Measurements from ENCODE around the gene DNAH9.

Gene DNAH9

GRCh38 chr17:11823862-11824261 is 225.6 kb downstream of the DNAH9 start:
- Histone ChIP-seq H3K27me3 (no peaks in the 10 kb centered on the region), H3K36me3 (no peaks in the 10 kb centered on the region), H3K4me1 (no peaks in the 10 kb centered on the region), H3K4me3 (ENCODE audit: low read depth, low read length) (no peak overlapping the region), H3K9me3 (no peaks in the 10 kb centered on the region)
- DNase-seq: no peak
- no peak for TF ChIP-seq CTCF (IDR thresholded peaks at IDR 0.05; ENCODE audit: low read depth, low read length)

DNA sequence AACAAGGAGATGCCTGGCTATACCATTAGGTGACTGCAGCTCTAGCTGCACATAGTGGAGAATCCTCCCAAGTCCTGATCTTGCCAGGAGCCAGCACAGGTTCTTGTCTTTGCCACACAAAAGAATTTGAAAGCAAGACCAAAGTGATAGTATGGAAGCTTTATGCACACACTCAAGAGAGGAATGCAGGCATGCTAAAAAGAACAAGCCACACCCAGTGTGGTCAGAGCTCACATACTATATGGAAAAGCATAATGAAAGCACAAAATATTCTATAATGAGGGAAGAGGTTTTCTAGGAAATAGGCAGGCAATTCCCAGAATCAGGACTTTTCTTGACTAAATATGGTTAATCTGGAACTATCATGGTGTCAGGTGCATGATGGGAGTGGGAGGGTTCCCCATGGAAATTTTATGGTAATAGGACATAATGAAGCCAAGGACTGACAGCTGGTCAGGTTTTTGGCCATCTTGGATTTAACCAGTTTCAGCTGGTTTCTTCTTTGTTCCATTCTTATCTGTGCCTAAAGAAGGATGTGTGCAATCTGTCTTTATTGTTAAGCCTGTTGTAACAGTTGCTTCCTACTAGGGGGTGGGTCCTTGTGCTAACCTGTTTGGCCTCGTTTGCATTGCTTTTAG is 227.4 kb downstream of the DNAH9 start:
- no peaks in the 10 kb centered on the region for H3K9me3 ChIP-seq
- H3K4me3 ChIP-seq (ENCODE audit: low read depth, low read length): no peak overlapping the region
- no peaks in the 10 kb centered on the region for H3K4me1 ChIP-seq
- TF ChIP-seq CTCF (IDR thresholded peaks at IDR 0.05; ENCODE audit: low read depth, low read length): no peak
- H3K27me3 ChIP-seq: no peaks in the 10 kb centered on the region
- H3K36me3 ChIP-seq: no peaks in the 10 kb centered on the region
- no peak for DNase-seq

- no peak overlapping the region for H3K4me3 ChIP-seq (ENCODE audit: low read depth, low read length)
- H3K27me3 ChIP-seq: no peaks in the 10 kb centered on the region
- DNase-seq: no peak
- no peak for TF ChIP-seq CTCF (IDR thresholded peaks at IDR 0.05; ENCODE audit: low read depth, low read length)
- H3K4me1 ChIP-seq: no peaks in the 10 kb centered on the region
- no peaks in the 10 kb centered on the region for H3K36me3 ChIP-seq
- H3K9me3 ChIP-seq: no peaks in the 10 kb centered on the region
Measured at GRCh38 chr17:11832401-11833137, 234.3 kb downstream of the DNAH9 start.

- no peaks in the 10 kb centered on the region for H3K36me3 ChIP-seq
- TF ChIP-seq CTCF (IDR thresholded peaks at IDR 0.05; ENCODE audit: low read depth, low read length): no peak
- no peaks in the 10 kb centered on the region for H3K4me1 ChIP-seq
- no peaks in the 10 kb centered on the region for H3K9me3 ChIP-seq
- no peak for DNase-seq
- no peaks in the 10 kb centered on the region for H3K27me3 ChIP-seq
- no peak overlapping the region for H3K4me3 ChIP-seq (ENCODE audit: low read depth, low read length)
Measured at GRCh38 chr17:11836508-11836907, 238.2 kb downstream of the DNAH9 start.

GRCh38 chr17:11840052-11840451 is 241.8 kb downstream of the DNAH9 start:
- Histone ChIP-seq H3K9me3 (no peaks in the 10 kb centered on the region), H3K27me3 (no peaks in the 10 kb centered on the region), H3K4me3 (ENCODE audit: low read depth, low read length) (no peak overlapping the region), H3K4me1 (no peaks in the 10 kb centered on the region), H3K36me3 (no peaks in the 10 kb centered on the region)
- TF ChIP-seq CTCF (IDR thresholded peaks at IDR 0.05; ENCODE audit: low read depth, low read length): no peak
- no peak for DNase-seq

DNA sequence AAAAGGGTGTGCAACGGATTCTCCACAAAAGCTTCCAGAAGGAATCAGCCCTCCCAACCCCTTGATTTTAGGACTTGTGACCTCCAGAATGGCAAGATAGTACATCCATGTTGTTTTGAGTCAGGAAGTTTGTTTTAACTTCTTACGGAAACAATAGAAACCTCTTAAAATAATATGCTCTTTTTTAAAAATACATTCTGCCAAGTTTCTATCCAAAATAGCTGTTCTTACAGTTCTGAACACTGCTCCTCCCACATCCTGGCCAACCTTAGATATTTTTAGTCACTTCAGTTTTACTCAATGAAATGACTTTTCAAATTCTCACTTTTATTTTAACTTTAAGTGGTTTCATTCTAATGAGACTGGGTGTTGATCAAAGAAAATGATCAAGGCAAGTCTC is 242.6 kb downstream of the DNAH9 start:
- no peaks in the 10 kb centered on the region for H3K36me3 ChIP-seq
- H3K9me3 ChIP-seq: no peaks in the 10 kb centered on the region
- TF ChIP-seq CTCF (IDR thresholded peaks at IDR 0.05; ENCODE audit: low read depth, low read length): no peak
- no peaks in the 10 kb centered on the region for H3K27me3 ChIP-seq
- H3K4me1 ChIP-seq: no peaks in the 10 kb centered on the region
- H3K4me3 ChIP-seq (ENCODE audit: low read depth, low read length): no peak overlapping the region
- no peak for DNase-seq

All from BE2C (cell line).